GM12878 (cell line): ENCODE results near the gene MPC2. TPM values are rescaled to one million over a fixed set of nuclear protein-coding genes. Genes with fewer than 3 reads are reported as not detected.

ENCODE experiments used
- ATAC-seq: fragments of 200-7000 bp; cut with Tn5 transposase; 3 replicates; pipeline ENCODE4 v1.9.1; 2020; ENCODE audit warnings: mild to moderate bottlenecking, moderate library complexity
- BruUV-seq: library from RNA; stranded (reverse); fragments of 400-500 nt; replicated peaks from 2 replicates; lab custom pipeline; 2021; lab: Mats Ljungman, UMichigan
- CTCF ChIA-PET: fragments of 300-600 bp; sonication (Branson Sonifier 250); formaldehyde crosslinking; extraction: SDS; loops from one replicate; lab custom pipeline; 2021; ENCODE audit warnings: inconsistent platforms; lab: Yijun Ruan, JAX
- POLR2A ChIA-PET: fragments of 350-600 bp; formaldehyde crosslinking; extraction: SDS; loops from one replicate; lab custom pipeline; 2021; ENCODE audit warnings: inconsistent platforms; lab: Charles Lee
- RAD21 ChIA-PET: fragments of 300-600 bp; sonication (Branson Sonifier 250); formaldehyde crosslinking; loops from one replicate; lab custom pipeline; 2023; ENCODE audit warnings: antibody characterized with exemption; ENCODE audit not compliant: unreplicated experiment; lab: Charles Lee
- SMC1A ChIA-PET: fragments of 300-600 bp; sonication (Branson Sonifier 250); formaldehyde crosslinking; loops from one replicate; lab custom pipeline; 2023; ENCODE audit not compliant: unreplicated experiment, uncharacterized antibody; lab: Charles Lee
- DNase-seq: peaks from one replicate; pipeline ENCODE4 v3.0.0-alpha.2; 2011; ENCODE audit warnings: low read depth, low spot score
- FAIRE-seq: peaks from 3 replicates; lab custom pipeline; 2011; peaks lifted over from hg19 to GRCh38; lab: Jason Lieb, UNC
- H2AFZ ChIP-seq: 2 replicates; pipeline ENCODE4 v1.6.0; 2011; ENCODE audit warnings: low read depth, low read length, control low read depth; ENCODE audit not compliant: control insufficient read depth
- H3K27ac ChIP-seq: 2 replicates; pipeline ENCODE4 v1.5.1; 2011; ENCODE audit warnings: control low read depth; ENCODE audit not compliant: control insufficient read depth, insufficient read depth
- H3K27me3 ChIP-seq, 2 experiments: replicated peaks in 1 of 2; 2 replicates each; pipeline versions ENCODE4 v1.6.0 to v1.6.1; 2011; ENCODE audit warnings: low read length in 1 of 2; ENCODE audit not compliant: control insufficient read depth in 2 of 2, insufficient read depth in 2 of 2
- H3K36me3 ChIP-seq, 2 experiments: 2 replicates each; pipeline ENCODE4 v1.5.1; 2011; ENCODE audit warnings: low read length in 1 of 2; ENCODE audit not compliant: control insufficient read depth in 2 of 2, insufficient read depth in 2 of 2
- H3K4me1 ChIP-seq: 2 replicates; pipeline ENCODE4 v1.6.1; 2011; ENCODE audit warnings: mild to moderate bottlenecking, low read length, moderate library complexity, mixed read lengths; ENCODE audit not compliant: control insufficient read depth, insufficient read depth
- H3K4me2 ChIP-seq: 2 replicates; pipeline ENCODE4 v1.6.0; 2011; ENCODE audit warnings: control low read depth; ENCODE audit not compliant: control insufficient read depth, insufficient read depth
- H3K4me3 ChIP-seq: fragments of 200-600 bp; sonication (generic); 2 replicates; pipeline ENCODE4 v1.5.1; 2016
- H3K79me2 ChIP-seq: 2 replicates; pipeline ENCODE4 v1.6.0; 2011; ENCODE audit warnings: low read length; ENCODE audit not compliant: control insufficient read depth, insufficient read depth
- H3K9ac ChIP-seq: 2 replicates; pipeline ENCODE4 v1.8.0; 2011; ENCODE audit warnings: low read length, control low read depth, mixed read lengths; ENCODE audit not compliant: control insufficient read depth, insufficient read depth
- H3K9me3 ChIP-seq: replicated peaks from 3 replicates; pipeline ENCODE4 v1.5.1; 2011; ENCODE audit warnings: mild to moderate bottlenecking, low read length; ENCODE audit not compliant: control insufficient read depth, insufficient read depth
- H4K20me1 ChIP-seq: 2 replicates; pipeline ENCODE4 v1.6.0; 2011; ENCODE audit not compliant: control insufficient read depth, insufficient read depth
- BHLHE40 ChIP-seq, 2 experiments: fragments of 450-650 bp in 1 of 2; IDR thresholded peaks; 2 replicates each; pipeline ENCODE4 v1.6.1; 2011 to 2017; ENCODE audit warnings: low read depth in 2 of 2, borderline replicate concordance in 1 of 2, improper control_type of control experiment in 1 of 2, low read length in 1 of 2, mild to moderate bottlenecking in 1 of 2
- BMI1 ChIP-seq: fragments of 450-650 bp; IDR thresholded peaks from 2 replicates; pipeline ENCODE4 v1.6.1; 2016; ENCODE audit warnings: mild to moderate bottlenecking, moderate library complexity, borderline replicate concordance
- CEBPB ChIP-seq, 2 experiments: fragments of 150-350 bp in 1 of 2; IDR thresholded peaks; 2 replicates each; pipeline ENCODE4 v1.6.1; 2012 to 2014; ENCODE audit warnings: low read depth in 2 of 2, low read length in 2 of 2, borderline replicate concordance in 1 of 2, inconsistent platforms in 1 of 2
- CREM ChIP-seq: IDR thresholded peaks from 2 replicates; pipeline ENCODE4 v1.6.1; 2014; ENCODE audit warnings: antibody characterized with exemption, low read depth
- DPF2 ChIP-seq: fragments of 450-650 bp; IDR thresholded peaks from 2 replicates; pipeline ENCODE4 v1.6.1; 2017; ENCODE audit warnings: mild to moderate bottlenecking
- NFYA ChIP-seq: IDR thresholded peaks from 2 replicates; pipeline ENCODE4 v1.6.1; 2011; ENCODE audit warnings: low read depth, mild to moderate bottlenecking, low read length, improper control_type of control experiment, borderline replicate concordance
- NRF1 ChIP-seq: conservative IDR thresholded peaks from 2 replicates; pipeline ENCODE4 v1.6.1; 2011; ENCODE audit warnings: mild to moderate bottlenecking, low read depth, low read length, improper control_type of control experiment
- PML ChIP-seq: IDR thresholded peaks from 2 replicates; pipeline ENCODE4 v1.6.1; 2012; ENCODE audit warnings: low read length, inconsistent platforms
- POLR2AphosphoS5 ChIP-seq: IDR thresholded peaks from 2 replicates; pipeline ENCODE4 v1.6.1; 2011; ENCODE audit warnings: mild to moderate bottlenecking, low read length, inconsistent platforms
- ZNF207 ChIP-seq: fragments of 450-650 bp; IDR thresholded peaks from 2 replicates; pipeline ENCODE4 v1.6.1; 2014; ENCODE audit warnings: antibody characterized with exemption, mild to moderate bottlenecking, borderline replicate concordance
- WGBS: methylation state at CpG from one replicate; pipeline ENCODE4 v1.1.6; 2016; ENCODE audit warnings: low lambda C conversion rate; ENCODE audit not compliant: insufficient replicate concordance, insufficient coverage; ENCODE audit errors: missing lambda C conversion rate; 5-methylcytosine and 5-hydroxymethylcytosine counted together
- in situ Hi-C: fragments of 300-500 bp; cut with MboI; formaldehyde crosslinking; loops from 9 replicates; pipeline ENCODE4 v1.14.3; 2018; ENCODE audit warnings: mixed read lengths
- intact Hi-C: fragments of 100-400 bp; cut with micrococcal nuclease; formaldehyde crosslinking; loops from one replicate; pipeline ENCODE4 v1.14.2; 2022; ENCODE audit not compliant: unreplicated experiment
- polyA plus RNA-seq, 11 experiments: library from polyadenylated mRNA; depleted of rRNA in 4 of 11; unstranded in 6 of 11; stranded (reverse) in 5 of 11; fragments of >200 nt; fragmentation: Nextera tagmentation in 4 of 11; fragmentation: Illumina TruSeq in 1 of 11; extraction: Ambion mirVana in 4 of 11; extraction: Trizol in 1 of 11; gene quantifications; 1 replicate in 1 of 11; 2 replicates in 10 of 11; pipeline versions ENCODE4 v1.2.1 to v1.2.3, GENCODE V29; 2011 to 2016; ENCODE audit warnings: inconsistent platforms in 2 of 11, missing spikeins in 2 of 11, low read depth in 1 of 11
- total RNA-seq, 4 experiments: library from RNA; depleted of rRNA in 3 of 4; stranded (reverse); fragments of >200 nt in 3 of 4; fragmentation: Illumina TruSeq in 1 of 4; extraction: Trizol in 1 of 4; gene quantifications; 2 replicates each; pipeline versions ENCODE4 v1.2.1 to v1.2.3, GENCODE V29; 2013 to 2021
- TF ChIP-seq, protein P1 (sequence below): fragments of 450-650 bp; formaldehyde crosslinking; IDR thresholded peaks from 2 replicates; pipeline ENCODE4 v1.5.0; 2022; ENCODE audit warnings: mild to moderate bottlenecking, missing genetic modification characterization
- TF ChIP-seq, protein P2 (sequence below): fragments of 450-650 bp; IDR thresholded peaks from 2 replicates; pipeline ENCODE4 v1.6.1; 2018; ENCODE audit warnings: mild to moderate bottlenecking, low read depth, moderate library complexity; ENCODE audit not compliant: partially characterized antibody
- TF ChIP-seq, protein P3 (sequence below): IDR thresholded peaks from 2 replicates; pipeline ENCODE4 v1.6.1; 2012; ENCODE audit warnings: low read depth, low read length, improper control_type of control experiment

MPC2 gene
- total and polyA plus RNA-seq, 10 of the 15 experiments (the other 5 are each of a cell fraction or from before 2014, with no cell fraction given): 22.5 to 164 (median 63.3) TPM

DNA sequence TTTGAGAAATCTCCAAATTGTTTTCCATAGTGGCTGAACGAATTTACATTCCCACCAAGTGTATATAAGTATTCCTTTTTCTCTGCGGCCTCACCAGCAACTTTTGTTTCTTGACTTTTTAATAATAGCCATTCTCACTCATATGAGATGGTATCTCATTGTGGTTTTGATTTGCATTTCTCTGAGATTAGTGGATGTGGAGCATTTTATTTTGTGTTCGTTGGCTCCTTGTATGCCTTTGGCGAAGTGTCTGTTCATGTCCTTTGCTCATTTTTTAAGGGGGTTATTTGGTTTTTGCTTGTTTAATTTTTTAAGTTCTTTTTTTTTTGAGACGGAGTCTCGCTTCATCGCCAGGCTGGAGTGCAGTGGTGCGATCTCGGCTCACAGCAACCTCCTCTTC, 45.1 kb upstream of the MPC2 start:
- BruUV-seq: no TSS peak
- no peak for TF ChIP-seq NRF1
- no peak for TF ChIP-seq PML
- TF ChIP-seq, protein P1, sequence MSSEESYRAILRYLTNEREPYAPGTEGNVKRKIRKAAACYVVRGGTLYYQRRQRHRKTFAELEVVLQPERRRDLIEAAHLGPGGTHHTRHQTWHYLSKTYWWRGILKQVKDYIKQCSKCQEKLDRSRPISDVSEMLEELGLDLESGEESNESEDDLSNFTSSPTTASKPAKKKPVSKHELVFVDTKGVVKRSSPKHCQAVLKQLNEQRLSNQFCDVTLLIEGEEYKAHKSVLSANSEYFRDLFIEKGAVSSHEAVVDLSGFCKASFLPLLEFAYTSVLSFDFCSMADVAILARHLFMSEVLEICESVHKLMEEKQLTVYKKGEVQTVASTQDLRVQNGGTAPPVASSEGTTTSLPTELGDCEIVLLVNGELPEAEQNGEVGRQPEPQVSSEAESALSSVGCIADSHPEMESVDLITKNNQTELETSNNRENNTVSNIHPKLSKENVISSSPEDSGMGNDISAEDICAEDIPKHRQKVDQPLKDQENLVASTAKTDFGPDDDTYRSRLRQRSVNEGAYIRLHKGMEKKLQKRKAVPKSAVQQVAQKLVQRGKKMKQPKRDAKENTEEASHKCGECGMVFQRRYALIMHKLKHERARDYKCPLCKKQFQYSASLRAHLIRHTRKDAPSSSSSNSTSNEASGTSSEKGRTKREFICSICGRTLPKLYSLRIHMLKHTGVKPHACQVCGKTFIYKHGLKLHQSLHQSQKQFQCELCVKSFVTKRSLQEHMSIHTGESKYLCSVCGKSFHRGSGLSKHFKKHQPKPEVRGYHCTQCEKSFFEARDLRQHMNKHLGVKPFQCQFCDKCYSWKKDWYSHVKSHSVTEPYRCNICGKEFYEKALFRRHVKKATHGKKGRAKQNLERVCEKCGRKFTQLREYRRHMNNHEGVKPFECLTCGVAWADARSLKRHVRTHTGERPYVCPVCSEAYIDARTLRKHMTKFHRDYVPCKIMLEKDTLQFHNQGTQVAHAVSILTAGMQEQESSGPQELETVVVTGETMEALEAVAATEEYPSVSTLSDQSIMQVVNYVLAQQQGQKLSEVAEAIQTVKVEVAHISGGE: no peak
- no peak for TF ChIP-seq CREM
- no peak for TF ChIP-seq ZNF207
- TF ChIP-seq BHLHE40 (IDR thresholded peaks at IDR 0.05; ENCODE audit: borderline replicate concordance in 1 of 2, low read depth in 2 of 2, low read length in 1 of 2): no peak
- no peak for TF ChIP-seq POLR2AphosphoS5
- TF ChIP-seq DPF2: no peak
- TF ChIP-seq NFYA: no peak
- TF ChIP-seq, protein P2, sequence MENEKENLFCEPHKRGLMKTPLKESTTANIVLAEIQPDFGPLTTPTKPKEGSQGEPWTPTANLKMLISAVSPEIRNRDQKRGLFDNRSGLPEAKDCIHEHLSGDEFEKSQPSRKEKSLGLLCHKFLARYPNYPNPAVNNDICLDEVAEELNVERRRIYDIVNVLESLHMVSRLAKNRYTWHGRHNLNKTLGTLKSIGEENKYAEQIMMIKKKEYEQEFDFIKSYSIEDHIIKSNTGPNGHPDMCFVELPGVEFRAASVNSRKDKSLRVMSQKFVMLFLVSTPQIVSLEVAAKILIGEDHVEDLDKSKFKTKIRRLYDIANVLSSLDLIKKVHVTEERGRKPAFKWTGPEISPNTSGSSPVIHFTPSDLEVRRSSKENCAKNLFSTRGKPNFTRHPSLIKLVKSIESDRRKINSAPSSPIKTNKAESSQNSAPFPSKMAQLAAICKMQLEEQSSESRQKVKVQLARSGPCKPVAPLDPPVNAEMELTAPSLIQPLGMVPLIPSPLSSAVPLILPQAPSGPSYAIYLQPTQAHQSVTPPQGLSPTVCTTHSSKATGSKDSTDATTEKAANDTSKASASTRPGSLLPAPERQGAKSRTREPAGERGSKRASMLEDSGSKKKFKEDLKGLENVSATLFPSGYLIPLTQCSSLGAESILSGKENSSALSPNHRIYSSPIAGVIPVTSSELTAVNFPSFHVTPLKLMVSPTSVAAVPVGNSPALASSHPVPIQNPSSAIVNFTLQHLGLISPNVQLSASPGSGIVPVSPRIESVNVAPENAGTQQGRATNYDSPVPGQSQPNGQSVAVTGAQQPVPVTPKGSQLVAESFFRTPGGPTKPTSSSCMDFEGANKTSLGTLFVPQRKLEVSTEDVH: no peak
- TF ChIP-seq CEBPB (IDR thresholded peaks at IDR 0.05; ENCODE audit: borderline replicate concordance in 1 of 2, low read depth in 2 of 2, low read length in 2 of 2): no peak
- TF ChIP-seq, protein P3, sequence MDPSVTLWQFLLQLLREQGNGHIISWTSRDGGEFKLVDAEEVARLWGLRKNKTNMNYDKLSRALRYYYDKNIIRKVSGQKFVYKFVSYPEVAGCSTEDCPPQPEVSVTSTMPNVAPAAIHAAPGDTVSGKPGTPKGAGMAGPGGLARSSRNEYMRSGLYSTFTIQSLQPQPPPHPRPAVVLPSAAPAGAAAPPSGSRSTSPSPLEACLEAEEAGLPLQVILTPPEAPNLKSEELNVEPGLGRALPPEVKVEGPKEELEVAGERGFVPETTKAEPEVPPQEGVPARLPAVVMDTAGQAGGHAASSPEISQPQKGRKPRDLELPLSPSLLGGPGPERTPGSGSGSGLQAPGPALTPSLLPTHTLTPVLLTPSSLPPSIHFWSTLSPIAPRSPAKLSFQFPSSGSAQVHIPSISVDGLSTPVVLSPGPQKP: no peak
- TF ChIP-seq BMI1: no peak
- ChIA-PET SMC1A (no interaction called here), CTCF (no interaction called here), POLR2A (no interaction called here), RAD21 (no interaction called here)
- ATAC-seq: no peak
- intact Hi-C loops: no loop called here
- in situ Hi-C loops: no loop called here
- FAIRE-seq: no peak
- peaks cover 0 to 9% of the 10 kb centered on the region in 2 experiments; a peak in 2 of 4 replicates for H3K36me3 ChIP-seq
- no peak for DNase-seq
- no peak overlapping the region for H3K4me3 ChIP-seq
- H3K27me3 ChIP-seq: no peaks in the 10 kb centered on the region
- no peak overlapping the region for H3K27ac ChIP-seq
- no peaks in the 10 kb centered on the region; the same call in 2 of the 3 replicates for H3K9me3 ChIP-seq
- H3K79me2 ChIP-seq: no peaks in the 10 kb centered on the region; the same call in 1 of the 2 replicates
- WGBS: 98% methylated on average over 9 of the region's 9 CpGs
- H2AFZ ChIP-seq: no peak overlapping the region
- H3K4me1 ChIP-seq: no peaks in the 10 kb centered on the region
- no peak overlapping the region for H3K4me2 ChIP-seq
- no peak overlapping the region for H3K9ac ChIP-seq
- H4K20me1 ChIP-seq: no peaks in the 10 kb centered on the region
